ENCODE measurements around the gene RRM2.
A peak's percentile ranks its signal among the peaks of the same experiment; 100 is the strongest.

The RRM2 gene

GRCh38 chr2:10158681-10159080, 36.1 kb downstream of the RRM2 start:
- no peak for DNase-seq (ENCODE audit: low spot score)

DNA sequence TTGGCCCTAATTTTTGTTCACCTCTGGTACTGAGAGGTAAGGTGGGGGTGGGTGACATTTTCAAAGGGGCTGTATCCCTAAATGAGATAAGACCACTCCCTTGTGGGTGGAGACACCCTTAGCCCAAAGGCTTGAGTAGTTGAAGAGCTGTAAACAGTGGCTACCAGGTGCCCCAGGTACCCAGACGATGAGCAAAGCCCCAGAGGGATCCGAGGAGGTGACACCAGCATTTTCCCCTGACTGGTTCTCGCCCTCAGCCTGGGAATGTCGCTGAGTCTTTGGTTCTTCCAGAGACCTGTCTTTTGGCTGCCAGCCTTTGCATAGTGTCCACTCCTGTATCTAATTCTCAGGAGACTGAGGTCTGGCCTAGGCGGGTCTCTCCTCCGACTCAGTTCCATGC, 36.5 kb downstream of the RRM2 start:
- DNase-seq (ENCODE audit: low spot score): no peak

DNA sequence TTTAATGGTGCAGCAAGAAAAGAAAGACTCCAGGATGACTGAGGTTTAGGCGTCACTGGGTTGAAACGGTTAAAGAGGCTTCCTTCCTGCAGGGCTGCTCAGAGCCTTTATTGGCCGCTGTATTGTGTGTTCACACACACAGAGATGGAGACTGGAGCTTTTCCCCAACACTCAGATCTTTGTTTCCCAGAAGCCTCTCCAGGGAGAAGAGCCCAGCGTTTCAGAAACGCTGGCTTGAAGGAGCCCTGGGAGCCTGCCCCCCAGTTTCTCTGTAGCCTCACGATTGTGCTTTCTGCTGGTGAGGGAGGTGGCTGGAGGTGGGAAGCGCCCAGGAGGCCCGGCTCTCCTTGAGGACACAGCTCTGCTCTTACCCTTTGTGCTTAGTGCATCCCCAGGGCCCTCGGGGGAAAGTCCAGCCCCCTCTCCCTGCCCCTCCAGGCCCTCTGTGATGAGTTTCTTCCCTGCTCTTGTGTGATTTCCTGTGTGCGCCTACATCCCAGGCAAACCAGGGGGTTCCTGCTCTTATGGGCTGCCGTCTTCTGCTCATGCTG, 37.1 kb downstream of the RRM2 start:
- no peak for DNase-seq (ENCODE audit: low spot score)

DNA sequence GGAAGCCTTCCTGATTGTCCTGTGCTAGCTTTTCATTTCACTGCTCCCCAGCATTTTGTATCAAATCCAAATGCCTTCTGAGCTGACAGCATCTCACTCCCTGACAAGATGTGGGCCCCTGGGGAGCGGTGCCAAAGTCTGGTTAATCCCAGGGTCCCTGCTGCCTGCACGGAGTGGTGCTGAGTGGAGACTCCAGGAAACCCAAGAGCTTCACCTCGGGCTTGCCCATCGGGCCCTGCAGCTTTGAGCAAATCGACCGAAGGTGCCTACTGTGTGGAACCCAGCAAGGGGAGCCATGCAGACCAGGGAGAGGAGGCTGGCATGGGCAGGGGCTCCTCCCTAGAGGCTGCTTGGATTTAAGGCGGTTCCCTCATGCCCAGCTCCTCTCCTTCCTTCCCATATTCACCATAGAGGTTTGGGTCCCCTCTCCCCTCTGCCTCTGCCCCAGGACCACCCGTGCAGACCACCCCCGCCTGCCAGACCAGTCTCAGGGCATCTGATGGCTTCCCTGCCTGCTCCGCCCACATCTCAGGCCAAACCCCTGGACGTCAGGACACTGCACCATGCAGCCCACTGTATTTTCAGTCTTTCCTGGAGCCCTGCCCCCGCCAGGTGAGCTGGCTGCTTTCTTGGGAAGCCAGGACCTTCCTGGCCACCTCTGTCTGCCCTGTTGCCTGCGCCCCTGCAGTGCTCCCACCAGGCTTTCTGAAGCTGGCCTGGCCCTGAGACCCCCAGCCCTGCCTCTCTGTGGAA, 37.8 kb downstream of the RRM2 start:
- DNase-seq (ENCODE audit: low spot score): no peak

GRCh38 chr2:10161206-10161931, 38.8 kb downstream of the RRM2 start:
- DNase-seq (ENCODE audit: low spot score): peak; percentile 28

GRCh38 chr2:10161961-10162441, 39.5 kb downstream of the RRM2 start:
- peak; percentile 15 for DNase-seq (ENCODE audit: low spot score)

- DNase-seq (ENCODE audit: low spot score): no peak
Observed at GRCh38 chr2:10162586-10163497, 40.3 kb downstream of the RRM2 start.

DNA sequence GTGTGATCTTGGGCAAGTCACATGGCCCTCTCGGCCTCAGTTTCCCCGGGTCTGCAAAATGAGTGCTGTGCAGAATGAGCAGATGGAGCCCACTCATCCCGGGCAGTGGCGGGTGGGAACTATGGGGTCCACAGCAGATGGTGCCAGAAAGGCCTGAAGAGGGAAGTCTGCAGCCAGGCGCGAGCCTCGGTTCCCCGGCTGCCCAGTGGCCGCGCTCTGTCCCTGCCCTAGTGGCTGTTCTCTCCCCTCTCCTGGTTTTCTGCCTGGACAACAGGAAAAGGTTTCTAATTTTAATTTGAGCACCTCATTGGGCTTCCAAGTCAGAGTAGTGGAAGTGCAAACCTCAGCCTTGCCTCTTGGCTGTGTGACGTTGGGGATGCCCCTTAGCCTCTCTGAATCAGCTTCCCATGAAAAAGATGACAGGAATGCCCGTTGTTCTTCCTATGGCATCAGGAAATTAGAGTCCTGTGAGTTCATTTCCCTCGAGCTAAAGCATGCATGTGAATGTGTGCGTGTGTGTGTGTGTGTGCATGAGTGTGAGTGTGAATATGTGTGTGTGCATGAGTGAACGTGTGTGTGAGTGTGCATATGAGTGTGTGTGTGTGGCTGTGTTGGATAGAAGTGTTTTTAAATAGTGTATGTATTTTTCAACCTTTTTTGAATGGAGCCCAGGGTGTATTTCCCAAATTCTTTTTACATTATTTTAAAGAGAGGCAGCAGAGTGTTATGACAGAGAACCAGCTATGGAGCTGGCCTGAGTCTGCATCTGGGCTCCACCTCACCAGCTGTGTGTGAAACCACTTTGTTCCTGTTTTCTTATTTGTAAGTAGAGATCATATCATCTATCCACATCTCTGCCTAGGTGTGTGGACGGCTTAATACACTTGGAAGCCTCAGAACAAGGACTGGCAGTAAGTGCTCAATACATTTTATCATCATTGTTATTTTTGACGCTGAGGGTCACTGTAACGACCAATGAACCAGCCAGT, 41.3 kb downstream of the RRM2 start:
- no peak for DNase-seq (ENCODE audit: low spot score)

DNA sequence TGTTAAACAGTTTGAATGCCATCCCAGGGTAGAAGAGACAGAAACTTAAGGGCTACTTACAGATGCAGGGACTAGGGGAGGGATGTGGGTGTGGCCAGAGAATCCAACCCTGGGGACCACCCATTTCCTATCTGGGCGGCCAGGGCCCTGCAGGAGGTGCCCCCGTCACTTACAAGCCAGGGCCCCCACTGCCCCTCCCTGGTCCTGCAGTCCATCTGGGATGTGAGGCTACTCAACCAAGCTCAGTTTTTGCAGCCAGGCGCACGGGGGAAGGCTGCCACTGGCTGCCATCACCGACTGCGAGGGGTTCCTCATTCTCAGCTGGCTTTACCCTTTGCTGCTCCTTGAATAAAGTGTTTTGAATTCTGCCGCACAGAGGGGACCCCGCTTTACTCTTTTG, 42.1 kb downstream of the RRM2 start:
- no peak for DNase-seq (ENCODE audit: low spot score)

- DNase-seq (ENCODE audit: low spot score): no peak
Observed at GRCh38 chr2:10165282-10165681, 42.7 kb downstream of the RRM2 start.

DNA sequence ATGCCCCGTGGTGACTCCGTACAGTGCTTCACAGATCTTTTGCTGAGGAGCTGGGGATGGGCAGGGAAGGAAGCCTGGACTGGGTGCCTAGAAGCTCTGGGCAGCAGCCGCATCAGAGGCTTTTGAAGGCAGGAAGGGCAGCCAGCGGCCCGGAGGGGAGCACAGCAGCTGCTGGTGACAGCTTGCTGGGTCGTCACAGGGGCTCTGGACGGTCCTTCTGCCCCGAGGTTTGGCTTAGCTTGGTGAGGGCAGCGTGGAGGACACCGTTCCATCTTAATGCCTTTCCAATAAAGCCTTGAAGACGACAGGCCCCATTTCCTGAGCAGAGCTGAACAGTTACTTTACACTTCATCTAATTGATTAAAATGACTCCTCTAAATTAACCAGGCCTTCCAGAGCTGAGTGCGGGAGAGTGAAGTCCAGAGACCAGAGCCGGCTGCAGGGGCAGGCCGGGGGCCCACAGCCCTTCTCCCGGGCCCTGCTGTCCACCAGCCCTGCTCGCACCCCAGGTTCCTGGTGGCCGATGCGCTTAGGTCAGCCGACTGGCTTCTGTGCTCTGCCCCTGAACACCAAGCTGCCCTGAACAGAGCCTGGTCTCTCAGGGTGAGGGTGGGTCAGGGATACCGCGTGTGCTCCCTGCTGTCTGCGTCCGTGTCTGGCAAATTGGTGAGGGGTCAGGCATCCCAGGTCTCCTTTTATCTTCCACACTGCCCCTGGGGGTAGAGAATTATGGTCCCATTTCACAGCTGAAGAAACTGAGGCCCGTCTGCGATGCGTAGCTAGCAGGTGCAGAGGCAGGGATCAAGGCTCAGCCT, 43.5 kb downstream of the RRM2 start:
- no peak for DNase-seq (ENCODE audit: low spot score)

- no peak for DNase-seq (ENCODE audit: low spot score)
Observed at GRCh38 chr2:10166676-10167292, 44.2 kb downstream of the RRM2 start.

DNA sequence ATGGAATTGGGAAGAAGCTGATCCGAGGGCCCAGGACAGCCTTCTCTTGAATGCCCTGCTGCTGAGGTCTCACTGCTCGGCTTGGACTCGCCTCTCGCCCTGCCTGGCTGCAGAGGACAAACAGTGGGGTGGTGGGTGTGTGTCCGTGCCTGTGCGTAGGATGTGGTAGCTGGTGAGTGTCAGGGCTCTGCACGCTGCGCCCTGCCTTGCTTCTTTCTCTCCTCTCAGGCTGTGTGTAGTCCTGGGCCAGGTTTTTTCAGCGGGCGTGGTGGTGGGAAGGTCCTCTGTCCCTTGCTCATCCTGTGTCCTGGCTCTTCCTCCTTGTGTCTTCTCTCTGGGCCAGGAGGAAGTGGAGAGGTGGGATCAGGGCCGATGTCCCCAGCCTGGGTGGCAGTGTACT, 44.8 kb downstream of the RRM2 start:
- no peak for DNase-seq (ENCODE audit: low spot score)

- no peak for DNase-seq (ENCODE audit: low spot score)
Observed at GRCh38 chr2:10168221-10168620, 45.7 kb downstream of the RRM2 start.

- DNase-seq (ENCODE audit: low spot score): no peak
Observed at GRCh38 chr2:10169053-10169578, 46.6 kb downstream of the RRM2 start.

- no peak for DNase-seq (ENCODE audit: low spot score)
Observed at GRCh38 chr2:10169581-10169980, 47.0 kb downstream of the RRM2 start.

GRCh38 chr2:10170256-10170655, 47.7 kb downstream of the RRM2 start:
- DNase-seq (ENCODE audit: low spot score): peak; percentile 78

- DNase-seq (ENCODE audit: low spot score): no peak
Observed at GRCh38 chr2:10171006-10171800, 48.7 kb downstream of the RRM2 start.

All from kidney tubule cell (primary cell).